GM12875 (cell line): Measurements from ENCODE around the gene RELN.
"Not testable (repeated sequence)": the region's sequence is repeated elsewhere in the genome, so short reads cannot be mapped to it uniquely, and the experiment has no call there.

ENCODE experiments used
- H3K4me3 ChIP-seq: one replicate; pipeline ENCODE4 v1.5.1; 2011; ENCODE audit warnings: low read depth, low read length, control low read depth
- CTCF ChIP-seq: IDR thresholded peaks from 2 replicates; pipeline ENCODE4 v1.5.1; 2011; ENCODE audit warnings: low read depth, mild to moderate bottlenecking, control low read depth, inconsistent platforms, low read length, moderate library complexity, borderline replicate concordance; ENCODE audit not compliant: insufficient read depth

Gene RELN

GRCh38 chr7:103487419-103487818 is 502.0 kb downstream of the RELN start:
- TF ChIP-seq CTCF = no peak
- H3K4me3 ChIP-seq = no peak overlapping the region

- not testable (repeated sequence) for H3K4me3 ChIP-seq
Measured at GRCh38 chr7:103486873-103487272, 502.6 kb downstream of the RELN start.

- TF ChIP-seq CTCF = no peak
Measured at GRCh38 chr7:103480771-103481170, 508.7 kb downstream of the RELN start.

GRCh38 chr7:103474956-103475355 is 514.5 kb downstream of the RELN start:
- TF ChIP-seq CTCF = no peak

More at GRCh38 chr7:103480771-103481170, 508.7 kb downstream of the RELN start:
- no peak overlapping the region for H3K4me3 ChIP-seq

GRCh38 chr7:103469095-103469948 is 520.1 kb downstream of the RELN start:
- no peak overlapping the region for H3K4me3 ChIP-seq
- no peak for TF ChIP-seq CTCF

More at GRCh38 chr7:103474956-103475355, 514.5 kb downstream of the RELN start:
- H3K4me3 ChIP-seq = no peak overlapping the region

- H3K4me3 ChIP-seq = no peak overlapping the region
- TF ChIP-seq CTCF = no peak
Measured at GRCh38 chr7:103466814-103467213, 522.6 kb downstream of the RELN start.

- no peak for TF ChIP-seq CTCF
- H3K4me3 ChIP-seq = no peak overlapping the region
Measured at GRCh38 chr7:103462358-103462757, 527.1 kb downstream of the RELN start.
